D721Med (cell line): ENCODE data around the gene EDNRB.
"Not testable (repeated sequence)": the region's sequence is repeated elsewhere in the genome, so short reads cannot be mapped to it uniquely, and the experiment has no call there.

Experiments used
- DNase-seq: peaks from one replicate; pipeline ENCODE4 v3.0.0; 2011; ENCODE audit warnings: low spot score; ENCODE audit not compliant: insufficient read length
- FAIRE-seq: peaks from 2 replicates; lab custom pipeline; 2011; peaks lifted over from hg19 to GRCh38; lab: Jason Lieb, UNC
- CTCF ChIP-seq: IDR thresholded peaks from 2 replicates; pipeline ENCODE4 v1.5.1; 2012; ENCODE audit warnings: mild to moderate bottlenecking, control low read depth; ENCODE audit not compliant: insufficient read depth; ENCODE audit errors: missing control alignments

The EDNRB gene

GRCh38 chr13:77859450-77859849 is 59.2 kb downstream of the EDNRB start:
- no peak for FAIRE-seq
- no peak for DNase-seq
- TF ChIP-seq CTCF, result no peak

GRCh38 chr13:77857531-77858209 is 61.0 kb downstream of the EDNRB start:
- no peak for FAIRE-seq
- TF ChIP-seq CTCF, result no peak
- no peak for DNase-seq

- FAIRE-seq (no peak), DNase-seq (no peak)
- no peak for TF ChIP-seq CTCF
These were observed 64.9 kb downstream of the EDNRB start for GRCh38 chr13:77853703-77854102.

- not testable (repeated sequence) for FAIRE-seq, DNase-seq
These were observed 70.6 kb downstream of the EDNRB start for GRCh38 chr13:77848050-77848449.

GRCh38 chr13:77846173-77846572 is 72.5 kb downstream of the EDNRB start:
- no peak for DNase-seq
- TF ChIP-seq CTCF, result no peak
- FAIRE-seq, result no peak
